Chondrocyte (in vitro differentiated cells): ENCODE measurements around the gene PPP1R37. TPM values are rescaled to one million over a fixed set of nuclear protein-coding genes. Genes with fewer than 3 reads are reported as not detected.

ENCODE experiments used
- DNase-seq: peaks from one replicate; pipeline ENCODE4 v3.0.0; 2021; ENCODE audit warnings: mixed read lengths, low spot score
- H3K27ac Mint-ChIP-seq: one replicate; pipeline ENCODE4 v1.8.0; 2021; ENCODE audit warnings: mild to moderate bottlenecking, moderate library complexity, mixed read lengths; ENCODE audit not compliant: unreplicated experiment
- H3K27me3 Mint-ChIP-seq: 2 replicates; pipeline ENCODE4 v1.8.0; 2021; ENCODE audit warnings: low read depth, mixed read lengths
- H3K36me3 Mint-ChIP-seq: 2 replicates; pipeline ENCODE4 v1.8.0; 2021; ENCODE audit warnings: low read depth, mixed read lengths
- H3K4me1 Mint-ChIP-seq: 2 replicates; pipeline ENCODE4 v1.8.0; 2021; ENCODE audit warnings: low read depth, mild to moderate bottlenecking, mixed read lengths
- H3K4me3 Mint-ChIP-seq: one replicate; pipeline ENCODE4 v1.8.0; 2021; ENCODE audit warnings: mild to moderate bottlenecking, moderate library complexity, mixed read lengths; ENCODE audit not compliant: unreplicated experiment
- H3K9me3 Mint-ChIP-seq: 2 replicates; pipeline ENCODE4 v1.8.0; 2021; ENCODE audit warnings: low read depth, mixed read lengths
- CTCF ChIP-seq: fragments of 200-600 bp; sonication (generic); IDR thresholded peaks from 2 replicates; pipeline ENCODE4 v1.5.0; 2021; ENCODE audit warnings: antibody characterized with exemption, mild to moderate bottlenecking, moderate library complexity
- total RNA-seq: library from RNA; stranded (reverse); gene quantifications from 3 replicates; pipeline ENCODE4 v1.2.1, GENCODE V29; 2021

The PPP1R37 gene
- total RNA-seq, 1 donor from 2014 or later: 30.2 TPM

- Mint-ChIP-seq H3K4me3 (no peak overlapping the region), H3K27me3 (no peaks in the 10 kb centered on the region), H3K9me3 (no peaks in the 10 kb centered on the region), H3K4me1 (peaks cover 10% of the 10 kb centered on the region), H3K27ac (peak overlapping the region; percentile 63), H3K36me3 (no peaks in the 10 kb centered on the region)
- no peak for TF ChIP-seq CTCF
- no peak for DNase-seq
Observed at GRCh38 chr19:45173816-45174215, 80.8 kb downstream of the PPP1R37 start.

GRCh38 chr19:45175515-45176345, 82.8 kb downstream of the PPP1R37 start:
- no peak for DNase-seq
- Mint-ChIP-seq H3K4me3 (no peak overlapping the region), H3K27ac (no peak overlapping the region), H3K36me3 (no peaks in the 10 kb centered on the region), H3K4me1 (peaks cover 21% of the 10 kb centered on the region), H3K27me3 (no peaks in the 10 kb centered on the region), H3K9me3 (no peaks in the 10 kb centered on the region)
- no peak for TF ChIP-seq CTCF

- H3K4me3 Mint-ChIP-seq: peak within 1 kb of the TSS; percentile 92
- no peak for TF ChIP-seq CTCF
- no peak for DNase-seq
- H3K27me3 Mint-ChIP-seq: no peaks in the 10 kb centered on the region
- peaks cover 3% of the 10 kb centered on the region for H3K36me3 Mint-ChIP-seq
- H3K4me1 Mint-ChIP-seq: peaks cover 33% of the 10 kb centered on the region
- H3K27ac Mint-ChIP-seq: peak within 1 kb of the TSS; percentile 99
- H3K9me3 Mint-ChIP-seq: no peaks in the 10 kb centered on the region
Observed at GRCh38 chr19:45177817-45178261, 84.9 kb downstream of the PPP1R37 start, which contains the start of gene TRAPPC6A. TSS of gene TRAPPC6A (minus strand) at chr19:45178237. CDS start at chr19:45178218, 19 bp downstream.

GRCh38 chr19:45178262-45179071, 85.5 kb downstream of the PPP1R37 start, which contains the start of gene BLOC1S3:
TSS of gene BLOC1S3 (plus strand) at chr19:45178784. CDS start at chr19:45179297, 513 bp downstream.
- DNase-seq: peak; percentile 100
- TF ChIP-seq CTCF: peak; percentile 75

More at GRCh38 chr19:45178262-45179071, 85.5 kb downstream of the PPP1R37 start, which contains the start of gene BLOC1S3:
- peaks cover 4% of the 10 kb centered on the region for H3K36me3 Mint-ChIP-seq
- peaks cover 33% of the 10 kb centered on the region for H3K4me1 Mint-ChIP-seq
- no peaks in the 10 kb centered on the region for H3K27me3 Mint-ChIP-seq
- H3K9me3 Mint-ChIP-seq: no peaks in the 10 kb centered on the region
- H3K27ac Mint-ChIP-seq: peak within 1 kb of the TSS; percentile 99
- H3K4me3 Mint-ChIP-seq: peak within 1 kb of the TSS; percentile 92
